Activated CD8-positive, alpha-beta T cell treated with anti-CD3 and anti-CD28 coated beads, Interleukin-2, amount 10 ng/mL, durations not matched to agents 7 days and 5 days (primary cell): Measurements from ENCODE around the gene TEAD3. TPM values are rescaled to one million over a fixed set of nuclear protein-coding genes. Genes with fewer than 3 reads are reported as not detected.

Source experiments
- ATAC-seq: fragments of 150-1000 bp; cut with Tn5 transposase; one replicate; pipeline ENCODE4 v1.10.0; 2021; ENCODE audit warnings: moderate library complexity
- CTCF ChIA-PET: fragments of 350-600 bp; sonication (Branson Sonifier 250); formaldehyde crosslinking; loops from one replicate; lab custom pipeline; 2021; ENCODE audit warnings: antibody characterized with exemption; lab: Charles Lee
- POLR2A ChIA-PET: fragments of 350-600 bp; sonication (Branson Sonifier 250); formaldehyde crosslinking; loops from one replicate; lab custom pipeline; 2021; ENCODE audit warnings: antibody characterized with exemption; lab: Charles Lee
- DNase-seq: peaks from one replicate; pipeline ENCODE4 v3.0.0-alpha.2; 2020
- H3K27ac Mint-ChIP-seq: one replicate; pipeline ENCODE4 v1.8.0; 2021; ENCODE audit warnings: mild to moderate bottlenecking, mixed read lengths
- H3K27me3 Mint-ChIP-seq: one replicate; pipeline ENCODE4 v1.8.0; 2021; ENCODE audit warnings: low read depth, mixed read lengths
- H3K36me3 Mint-ChIP-seq: one replicate; pipeline ENCODE4 v1.8.0; 2021; ENCODE audit warnings: low read depth, mixed read lengths
- H3K4me1 Mint-ChIP-seq: one replicate; pipeline ENCODE4 v1.8.0; 2021; ENCODE audit warnings: low read depth, mixed read lengths
- H3K4me3 Mint-ChIP-seq: one replicate; pipeline ENCODE4 v1.8.0; 2021; ENCODE audit warnings: mild to moderate bottlenecking, mixed read lengths
- H3K9me3 Mint-ChIP-seq: one replicate; pipeline ENCODE4 v1.8.0; 2022; ENCODE audit warnings: mixed read lengths; ENCODE audit not compliant: insufficient read depth
- microRNA-seq: library from miRNA; unstranded; fragments of <30 nt; microRNA quantifications from one replicate; pipeline ENCODE4 v1.2.0, GENCODE V29; 2022
- total RNA-seq, 2 experiments: library from RNA; stranded (reverse); gene quantifications; one replicate each; pipeline ENCODE4 v1.2.3, GENCODE V29; 2021

TEAD3 gene
- total RNA-seq, 2 experiments from 2014 or later, result 0.18 to 0.21 TPM

GRCh38 chr6:35428421-35429149 is 68.3 kb downstream of the TEAD3 start:
- ChIA-PET POLR2A (no interaction called here), CTCF (interaction anchor here (0.7 to 3.0 kb wide), 2 partner anchors 9 to 20 kb away, joined by 4 to 6 read pairs; no protein-coding TSS in a partner anchor)
- Mint-ChIP-seq H3K4me1 (peaks cover 10% of the 10 kb centered on the region), H3K27ac (no peak overlapping the region), H3K9me3 (peaks cover 20% of the 10 kb centered on the region), H3K27me3 (no peaks in the 10 kb centered on the region), H3K36me3 (peaks cover 43% of the 10 kb centered on the region), H3K4me3 (no peak overlapping the region)
- DNase-seq (no peak), ATAC-seq (no peak)

- ATAC-seq (no peak), DNase-seq (no peak)
- Mint-ChIP-seq H3K27me3 (no peaks in the 10 kb centered on the region), H3K27ac (no peak overlapping the region), H3K4me1 (peaks cover 10% of the 10 kb centered on the region), H3K9me3 (peaks cover 20% of the 10 kb centered on the region), H3K36me3 (peaks cover 45% of the 10 kb centered on the region), H3K4me3 (no peak overlapping the region)
- ChIA-PET CTCF (interaction anchor here (0.7 kb wide), 1 partner anchor 8 kb away, joined by 4 read pairs; no protein-coding TSS in a partner anchor), POLR2A (no interaction called here)
Measured at GRCh38 chr6:35427851-35428321, 69.0 kb downstream of the TEAD3 start.

- ATAC-seq (no peak), DNase-seq (no peak)
- Mint-ChIP-seq H3K27me3 (no peaks in the 10 kb centered on the region), H3K4me3 (no peak overlapping the region), H3K4me1 (peaks cover 11% of the 10 kb centered on the region), H3K9me3 (peaks cover 20% of the 10 kb centered on the region), H3K27ac (no peak overlapping the region), H3K36me3 (peaks cover 47% of the 10 kb centered on the region)
- POLR2A ChIA-PET, result no interaction called here
- CTCF ChIA-PET, result no interaction called here
Measured at GRCh38 chr6:35427435-35427834, 69.4 kb downstream of the TEAD3 start.

- DNase-seq (no peak), ATAC-seq (no peak)
- Mint-ChIP-seq H3K36me3 (peaks cover 52% of the 10 kb centered on the region), H3K9me3 (peaks cover 20% of the 10 kb centered on the region), H3K4me1 (peaks cover 15% of the 10 kb centered on the region), H3K27ac (peak overlapping the region; percentile 66), H3K4me3 (no peak overlapping the region), H3K27me3 (no peaks in the 10 kb centered on the region)
- CTCF ChIA-PET, result no interaction called here
- POLR2A ChIA-PET, result no interaction called here
Measured at GRCh38 chr6:35426074-35426473, 70.8 kb downstream of the TEAD3 start.

GRCh38 chr6:35425284-35425683 is 71.6 kb downstream of the TEAD3 start:
- H3K4me1 Mint-ChIP-seq, result peaks cover 20% of the 10 kb centered on the region
- ChIA-PET CTCF (no interaction called here), POLR2A (no interaction called here)
- peaks cover 55% of the 10 kb centered on the region for H3K36me3 Mint-ChIP-seq
- H3K27me3 Mint-ChIP-seq, result no peaks in the 10 kb centered on the region
- peaks cover 20% of the 10 kb centered on the region for H3K9me3 Mint-ChIP-seq
- H3K27ac Mint-ChIP-seq, result no peak overlapping the region
- no peak overlapping the region for H3K4me3 Mint-ChIP-seq
- ATAC-seq (no peak), DNase-seq (no peak)

Small RNA genes lying within 50 kb of the gene (microRNA-seq; reads per million reads assigned to microRNA genes)
- not detected for gene MIR7111

Other genes with a start within 250 kb of the TEAD3 start
- gene ZNF76, start 237.3 kb downstream of the TEAD3 start, total RNA-seq, result 10 to 100 TPM; 39.4 to 41.6 TPM
- 100 to 1,000 TPM; 191 to 195 TPM for gene DEF6, start 199.3 kb downstream of the TEAD3 start, total RNA-seq
- 10 to 100 TPM; 36.3 to 36.7 TPM for gene PPARD, start 154.5 kb downstream of the TEAD3 start, total RNA-seq
- gene FANCE, start 44.7 kb downstream of the TEAD3 start, total RNA-seq, result 10 to 100 TPM; 20.4 to 21.9 TPM
- 1,000 to 10,000 TPM; 1,398 to 1,443 TPM for gene RPL10A, start 28.7 kb downstream of the TEAD3 start, total RNA-seq
- not detected for gene TULP1, start 15.8 kb upstream of the TEAD3 start, total RNA-seq
- 10 to 100 TPM; 78.7 to 79.5 TPM for gene FKBP5, start 191.8 kb upstream of the TEAD3 start, total RNA-seq
- gene ARMC12, start 240.0 kb upstream of the TEAD3 start, total RNA-seq, result under 1 TPM; 0.37 to 0.45 TPM